Measurements from ENCODE around the gene HEXD. TPM values are rescaled to one million over a fixed set of nuclear protein-coding genes. Genes with fewer than 3 reads are reported as not detected.
"Not testable (repeated sequence)": the region's sequence is repeated elsewhere in the genome, so short reads cannot be mapped to it uniquely, and the experiment has no call there.

Gene HEXD
- total and polyA plus RNA-seq, 4 donors: 15.0 to 50.7 (median 27.1) TPM

GRCh38 chr17:82405051-82405450 lies 13.1 kb upstream of the HEXD start:
- no peak for DNase-seq (ENCODE audit: low read depth in 4 of 6, low spot score in 6 of 6)
- 91% methylated on average over 10 of the region's 14 CpGs for whole genome bisulfite sequencing (ENCODE audit: insufficient coverage)

GRCh38 chr17:82406131-82406671 lies 11.9 kb upstream of the HEXD start:
- Histone ChIP-seq H3K4me1 (ENCODE audit: control insufficient read depth, insufficient read depth, low read length) (no peaks in the 10 kb centered on the region), H3K27me3 (ENCODE audit: control insufficient read depth, insufficient read depth, low read length) (no peaks in the 10 kb centered on the region), H3K4me3 (ENCODE audit: low read depth, low read length) (no peak overlapping the region), H3K27ac (ENCODE audit: low read depth, low read length) (no peak overlapping the region), H3K36me3 (ENCODE audit: control insufficient read depth, insufficient read depth, low read length) (peaks cover 74% of the 10 kb centered on the region), H3K9me3 (ENCODE audit: control insufficient read depth, insufficient read depth, low read length) (no peaks in the 10 kb centered on the region)
- DNase-seq (ENCODE audit: low read depth in 4 of 6, low spot score in 6 of 6): no peak
- WGBS (ENCODE audit: insufficient coverage): 97% methylated on average over 13 of the region's 14 CpGs

More at GRCh38 chr17:82405051-82405450, 13.1 kb upstream of the HEXD start:
- Histone ChIP-seq H3K4me3 (ENCODE audit: low read depth, low read length) (no peak overlapping the region), H3K36me3 (ENCODE audit: control insufficient read depth, insufficient read depth, low read length) (peaks cover 76% of the 10 kb centered on the region), H3K4me1 (ENCODE audit: control insufficient read depth, insufficient read depth, low read length) (peaks cover 2% of the 10 kb centered on the region), H3K27ac (ENCODE audit: low read depth, low read length) (no peak overlapping the region), H3K27me3 (ENCODE audit: control insufficient read depth, insufficient read depth, low read length) (no peaks in the 10 kb centered on the region), H3K9me3 (ENCODE audit: control insufficient read depth, insufficient read depth, low read length) (no peaks in the 10 kb centered on the region)

GRCh38 chr17:82407255-82407654 lies 10.9 kb upstream of the HEXD start:
- Histone ChIP-seq H3K4me3 (ENCODE audit: low read depth, low read length) (no peak overlapping the region), H3K9me3 (ENCODE audit: control insufficient read depth, insufficient read depth, low read length) (no peaks in the 10 kb centered on the region), H3K4me1 (ENCODE audit: control insufficient read depth, insufficient read depth, low read length) (no peaks in the 10 kb centered on the region), H3K27ac (ENCODE audit: low read depth, low read length) (no peak overlapping the region), H3K27me3 (ENCODE audit: control insufficient read depth, insufficient read depth, low read length) (no peaks in the 10 kb centered on the region), H3K36me3 (ENCODE audit: control insufficient read depth, insufficient read depth, low read length) (peaks cover 69% of the 10 kb centered on the region)
- WGBS (ENCODE audit: insufficient coverage): 93% methylated on average over 13 of the region's 13 CpGs
- no peak for DNase-seq (ENCODE audit: low read depth in 4 of 6, low spot score in 6 of 6)

GRCh38 chr17:82408288-82408937 lies 9.7 kb upstream of the HEXD start:
- Histone ChIP-seq H3K27me3 (ENCODE audit: control insufficient read depth, insufficient read depth, low read length) (no peaks in the 10 kb centered on the region), H3K27ac (ENCODE audit: low read depth, low read length) (no peak overlapping the region), H3K9me3 (ENCODE audit: control insufficient read depth, insufficient read depth, low read length) (no peaks in the 10 kb centered on the region), H3K4me3 (ENCODE audit: low read depth, low read length) (no peak overlapping the region), H3K4me1 (ENCODE audit: control insufficient read depth, insufficient read depth, low read length) (no peaks in the 10 kb centered on the region), H3K36me3 (ENCODE audit: control insufficient read depth, insufficient read depth, low read length) (peaks cover 68% of the 10 kb centered on the region)
- DNase-seq (ENCODE audit: low read depth in 4 of 6, low spot score in 6 of 6): no peak
- WGBS (ENCODE audit: insufficient coverage): 87% methylated on average over 12 of the region's 15 CpGs

- Histone ChIP-seq H3K4me3 (ENCODE audit: low read depth, low read length) (no peak overlapping the region), H3K36me3 (ENCODE audit: control insufficient read depth, insufficient read depth, low read length) (peaks cover 65% of the 10 kb centered on the region), H3K27me3 (ENCODE audit: control insufficient read depth, insufficient read depth, low read length) (no peaks in the 10 kb centered on the region), H3K27ac (ENCODE audit: low read depth, low read length) (no peak overlapping the region), H3K9me3 (ENCODE audit: control insufficient read depth, insufficient read depth, low read length) (no peaks in the 10 kb centered on the region), H3K4me1 (ENCODE audit: control insufficient read depth, insufficient read depth, low read length) (no peaks in the 10 kb centered on the region)
- no peak for DNase-seq (ENCODE audit: low read depth in 4 of 6, low spot score in 6 of 6)
- 89% methylated on average over 21 of the region's 21 CpGs for WGBS (ENCODE audit: insufficient coverage)
These were observed 9.2 kb upstream of the HEXD start for GRCh38 chr17:82408938-82409318.

GRCh38 chr17:82410014-82410716 lies 8.0 kb upstream of the HEXD start:
- no peaks in the 10 kb centered on the region for H3K9me3 ChIP-seq (ENCODE audit: control insufficient read depth, insufficient read depth, low read length)
- H3K4me1 ChIP-seq (ENCODE audit: control insufficient read depth, insufficient read depth, low read length): peaks cover 10% of the 10 kb centered on the region
- H3K27me3 ChIP-seq (ENCODE audit: control insufficient read depth, insufficient read depth, low read length): no peaks in the 10 kb centered on the region
- H3K27ac ChIP-seq (ENCODE audit: low read depth, low read length): no peak overlapping the region
- 88% methylated on average over 12 of the region's 14 CpGs for WGBS (ENCODE audit: insufficient coverage)
- H3K4me3 ChIP-seq (ENCODE audit: low read depth, low read length): no peak overlapping the region
- DNase-seq (ENCODE audit: low read depth in 4 of 6, low spot score in 6 of 6): no peak
- peaks cover 63% of the 10 kb centered on the region for H3K36me3 ChIP-seq (ENCODE audit: control insufficient read depth, insufficient read depth, low read length)

GRCh38 chr17:82411396-82412053 lies 6.6 kb upstream of the HEXD start:
- DNase-seq (ENCODE audit: low read depth in 4 of 6, low spot score in 6 of 6): no peak
- H3K27ac ChIP-seq (ENCODE audit: low read depth, low read length): no peak overlapping the region
- peaks cover 59% of the 10 kb centered on the region for H3K36me3 ChIP-seq (ENCODE audit: control insufficient read depth, insufficient read depth, low read length)
- H3K27me3 ChIP-seq (ENCODE audit: control insufficient read depth, insufficient read depth, low read length): no peaks in the 10 kb centered on the region
- H3K4me3 ChIP-seq (ENCODE audit: low read depth, low read length): no peak overlapping the region
- no peaks in the 10 kb centered on the region for H3K9me3 ChIP-seq (ENCODE audit: control insufficient read depth, insufficient read depth, low read length)
- H3K4me1 ChIP-seq (ENCODE audit: control insufficient read depth, insufficient read depth, low read length): peaks cover 10% of the 10 kb centered on the region
- 92% methylated on average over 20 of the region's 24 CpGs for WGBS (ENCODE audit: insufficient coverage)

- Histone ChIP-seq H3K36me3 (ENCODE audit: control insufficient read depth, insufficient read depth, low read length) (peaks cover 59% of the 10 kb centered on the region), H3K4me1 (ENCODE audit: control insufficient read depth, insufficient read depth, low read length) (peaks cover 10% of the 10 kb centered on the region)
- 95% methylated on average over 12 of the region's 16 CpGs for WGBS (ENCODE audit: insufficient coverage)
- not testable (repeated sequence) for H3K27me3 ChIP-seq (ENCODE audit: control insufficient read depth, insufficient read depth, low read length); H3K27ac ChIP-seq (ENCODE audit: low read depth, low read length); H3K9me3 ChIP-seq (ENCODE audit: control insufficient read depth, insufficient read depth, low read length); H3K4me3 ChIP-seq (ENCODE audit: low read depth, low read length); DNase-seq (ENCODE audit: low read depth in 4 of 6, low spot score in 6 of 6)
These were observed 6.1 kb upstream of the HEXD start for GRCh38 chr17:82412081-82412480.

- WGBS (ENCODE audit: insufficient coverage): 90% methylated on average over 24 of the region's 29 CpGs
- H3K4me1 ChIP-seq (ENCODE audit: control insufficient read depth, insufficient read depth, low read length): peaks cover 12% of the 10 kb centered on the region
- no peak overlapping the region for H3K27ac ChIP-seq (ENCODE audit: low read depth, low read length)
- no peaks in the 10 kb centered on the region for H3K27me3 ChIP-seq (ENCODE audit: control insufficient read depth, insufficient read depth, low read length)
- H3K36me3 ChIP-seq (ENCODE audit: control insufficient read depth, insufficient read depth, low read length): peaks cover 53% of the 10 kb centered on the region
- no peak for DNase-seq (ENCODE audit: low read depth in 4 of 6, low spot score in 6 of 6)
- H3K4me3 ChIP-seq (ENCODE audit: low read depth, low read length): no peak overlapping the region
- H3K9me3 ChIP-seq (ENCODE audit: control insufficient read depth, insufficient read depth, low read length): no peaks in the 10 kb centered on the region
These were observed 5.3 kb upstream of the HEXD start for GRCh38 chr17:82412535-82413520.
